ENCODE data around the gene CX3CR1.

CX3CR1 gene

DNA sequence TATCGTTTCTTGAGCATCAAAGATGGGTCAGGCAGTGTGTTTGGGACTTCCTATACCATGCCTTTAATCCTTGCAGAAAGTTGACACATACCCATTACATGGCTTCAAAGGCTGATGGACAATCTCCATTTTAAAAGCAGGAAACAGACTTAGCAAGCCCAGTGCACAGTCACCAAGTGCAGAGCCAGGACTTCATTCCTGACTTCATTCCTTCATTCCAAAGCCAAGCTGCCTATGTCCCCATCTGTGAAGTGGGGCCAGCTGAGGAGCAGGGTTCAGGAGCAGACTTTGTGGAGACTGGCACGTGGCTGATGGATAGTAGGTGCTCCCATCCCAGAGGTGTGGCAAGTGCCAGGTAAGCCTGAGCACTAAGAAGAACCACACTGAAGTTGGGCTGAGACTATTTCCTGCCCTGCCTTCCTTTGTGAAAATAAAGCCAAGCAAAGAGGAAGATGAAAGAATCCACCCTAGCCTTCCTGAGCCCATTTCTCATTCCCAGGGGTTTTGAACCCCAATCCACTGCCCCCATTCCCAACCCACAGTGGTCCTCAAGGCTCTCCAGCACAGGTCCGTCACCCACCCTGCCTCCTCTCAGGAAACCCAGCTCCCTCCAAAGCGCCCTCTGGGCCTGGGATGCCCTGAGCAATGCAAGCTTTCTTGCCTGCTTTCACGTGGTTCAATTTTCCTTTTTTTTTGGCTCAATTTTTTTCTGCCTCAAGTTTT, 1.8 kb downstream of the CX3CR1 start:
- Histone ChIP-seq H3F3A (ENCODE audit: insufficient read depth) (no peaks in the 10 kb centered on the region), H2AFZ (ENCODE audit: low read depth, low read length, severe bottlenecking) (no peak overlapping the region), H3K27ac (ENCODE audit: low read depth, low read length) (no peak overlapping the region), H3K9me3 (ENCODE audit: insufficient read depth, low read length) (no peaks in the 10 kb centered on the region), H3K79me2 (ENCODE audit: insufficient read depth, low read length) (no peaks in the 10 kb centered on the region), H4K20me1 (ENCODE audit: low read depth, low read length) (no peaks in the 10 kb centered on the region), H3K4me3 (ENCODE audit: insufficient read depth, low read length, poor library complexity, severe bottlenecking) (no peak overlapping the region), H3K4me2 (ENCODE audit: low read depth, low read length, poor library complexity, severe bottlenecking) (no peak overlapping the region), H3K27me3 (ENCODE audit: low read length) (no peaks in the 10 kb centered on the region), H3K36me3 (ENCODE audit: low read length) (no peaks in the 10 kb centered on the region), H3K9ac (ENCODE audit: low read length) (no peak overlapping the region), H3K9me2 (replicated peaks; ENCODE audit: insufficient read depth, low read length) (no peaks in the 10 kb centered on the region)
- TF ChIP-seq, protein P1, sequence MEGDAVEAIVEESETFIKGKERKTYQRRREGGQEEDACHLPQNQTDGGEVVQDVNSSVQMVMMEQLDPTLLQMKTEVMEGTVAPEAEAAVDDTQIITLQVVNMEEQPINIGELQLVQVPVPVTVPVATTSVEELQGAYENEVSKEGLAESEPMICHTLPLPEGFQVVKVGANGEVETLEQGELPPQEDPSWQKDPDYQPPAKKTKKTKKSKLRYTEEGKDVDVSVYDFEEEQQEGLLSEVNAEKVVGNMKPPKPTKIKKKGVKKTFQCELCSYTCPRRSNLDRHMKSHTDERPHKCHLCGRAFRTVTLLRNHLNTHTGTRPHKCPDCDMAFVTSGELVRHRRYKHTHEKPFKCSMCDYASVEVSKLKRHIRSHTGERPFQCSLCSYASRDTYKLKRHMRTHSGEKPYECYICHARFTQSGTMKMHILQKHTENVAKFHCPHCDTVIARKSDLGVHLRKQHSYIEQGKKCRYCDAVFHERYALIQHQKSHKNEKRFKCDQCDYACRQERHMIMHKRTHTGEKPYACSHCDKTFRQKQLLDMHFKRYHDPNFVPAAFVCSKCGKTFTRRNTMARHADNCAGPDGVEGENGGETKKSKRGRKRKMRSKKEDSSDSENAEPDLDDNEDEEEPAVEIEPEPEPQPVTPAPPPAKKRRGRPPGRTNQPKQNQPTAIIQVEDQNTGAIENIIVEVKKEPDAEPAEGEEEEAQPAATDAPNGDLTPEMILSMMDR (IDR thresholded peaks at IDR 0.05; ENCODE audit: insufficient read depth, low read length, poor library complexity, severe bottlenecking) = no peak
- no peak for TF ChIP-seq EZH2phosphoT487 (conservative IDR thresholded peaks at IDR 0.05; ENCODE audit: low read length)

DNA sequence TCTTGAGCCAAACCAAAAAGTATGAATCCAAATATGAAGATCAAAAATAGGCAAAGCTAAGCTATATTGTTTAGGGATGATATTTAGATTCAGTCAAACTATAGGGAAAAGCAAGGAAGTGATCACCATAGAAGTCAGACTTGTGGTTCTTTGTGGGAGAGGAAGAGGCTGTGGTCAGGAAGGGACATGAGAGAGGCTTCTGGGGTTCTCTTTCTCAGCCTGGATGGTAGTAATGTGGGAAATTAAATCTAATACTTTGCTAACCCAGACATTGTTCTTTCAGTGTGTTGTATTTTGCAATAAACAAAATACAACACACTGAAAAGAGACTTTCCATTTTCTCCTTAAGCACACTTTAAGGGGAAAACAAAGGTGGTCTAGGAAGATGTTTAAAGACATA, 3.1 kb downstream of the CX3CR1 start:
- H3K36me3 ChIP-seq (ENCODE audit: low read length) = no peaks in the 10 kb centered on the region
- H3K4me3 ChIP-seq (ENCODE audit: insufficient read depth, low read length, poor library complexity, severe bottlenecking) = no peak overlapping the region
- no peak overlapping the region for H3K9ac ChIP-seq (ENCODE audit: low read length)
- no peak overlapping the region for H2AFZ ChIP-seq (ENCODE audit: low read depth, low read length, severe bottlenecking)
- H3K4me2 ChIP-seq (ENCODE audit: low read depth, low read length, poor library complexity, severe bottlenecking) = no peak overlapping the region
- no peaks in the 10 kb centered on the region for H3K9me3 ChIP-seq (ENCODE audit: insufficient read depth, low read length)
- H3K79me2 ChIP-seq (ENCODE audit: insufficient read depth, low read length) = no peaks in the 10 kb centered on the region
- no peaks in the 10 kb centered on the region for H3F3A ChIP-seq (ENCODE audit: insufficient read depth)
- TF ChIP-seq, protein P1 (IDR thresholded peaks at IDR 0.05; ENCODE audit: insufficient read depth, low read length, poor library complexity, severe bottlenecking) = no peak
- TF ChIP-seq EZH2phosphoT487 (conservative IDR thresholded peaks at IDR 0.05; ENCODE audit: low read length) = no peak
- no peaks in the 10 kb centered on the region for H3K27me3 ChIP-seq (ENCODE audit: low read length)
- no peak overlapping the region for H3K27ac ChIP-seq (ENCODE audit: low read depth, low read length)
- no peaks in the 10 kb centered on the region for H4K20me1 ChIP-seq (ENCODE audit: low read depth, low read length)
- H3K9me2 ChIP-seq (replicated peaks; ENCODE audit: insufficient read depth, low read length) = no peaks in the 10 kb centered on the region

DNA sequence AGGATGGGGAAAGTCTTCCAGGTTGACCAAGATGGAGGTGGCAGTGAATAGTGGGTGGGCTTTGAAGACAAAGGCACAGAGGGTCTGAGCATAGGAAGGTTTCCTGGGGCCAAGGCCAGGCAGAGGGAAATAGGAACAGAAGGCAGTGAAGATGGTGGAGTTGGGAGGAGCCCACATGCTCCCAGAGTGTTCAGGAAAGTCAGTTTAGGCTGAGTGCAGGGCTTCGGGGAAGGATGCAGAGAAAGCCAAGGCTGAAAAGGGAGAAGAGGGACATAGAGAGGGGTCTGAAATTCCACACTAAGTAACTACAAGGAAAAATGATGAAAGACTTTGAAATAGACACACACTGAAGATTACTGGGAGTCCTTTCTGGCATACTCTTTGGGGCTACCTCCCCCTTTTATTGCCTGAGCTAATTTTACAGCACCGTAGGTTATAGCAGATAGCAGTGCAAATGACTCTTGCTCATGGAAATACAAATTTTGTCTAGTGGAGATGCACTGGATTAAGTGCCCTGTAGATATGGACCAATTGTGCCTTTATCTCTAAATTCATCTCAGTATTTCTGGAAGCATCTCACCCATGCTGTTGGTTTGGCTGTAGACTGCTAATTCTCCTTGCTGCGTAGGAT, 3.8 kb downstream of the CX3CR1 start:
- no peak for TF ChIP-seq EZH2phosphoT487 (conservative IDR thresholded peaks at IDR 0.05; ENCODE audit: low read length)
- TF ChIP-seq, protein P1 (IDR thresholded peaks at IDR 0.05; ENCODE audit: insufficient read depth, low read length, poor library complexity, severe bottlenecking) = no peak
- Histone ChIP-seq H3F3A (ENCODE audit: insufficient read depth) (no peaks in the 10 kb centered on the region), H3K4me2 (ENCODE audit: low read depth, low read length, poor library complexity, severe bottlenecking) (no peak overlapping the region), H3K27me3 (ENCODE audit: low read length) (no peaks in the 10 kb centered on the region), H3K79me2 (ENCODE audit: insufficient read depth, low read length) (no peaks in the 10 kb centered on the region), H4K20me1 (ENCODE audit: low read depth, low read length) (no peaks in the 10 kb centered on the region), H3K9me3 (ENCODE audit: insufficient read depth, low read length) (no peaks in the 10 kb centered on the region), H3K36me3 (ENCODE audit: low read length) (no peaks in the 10 kb centered on the region), H2AFZ (ENCODE audit: low read depth, low read length, severe bottlenecking) (no peak overlapping the region), H3K4me3 (ENCODE audit: insufficient read depth, low read length, poor library complexity, severe bottlenecking) (no peak overlapping the region), H3K9ac (ENCODE audit: low read length) (no peak overlapping the region), H3K9me2 (replicated peaks; ENCODE audit: insufficient read depth, low read length) (no peaks in the 10 kb centered on the region), H3K27ac (ENCODE audit: low read depth, low read length) (no peak overlapping the region)

Measured in SU-DHL-6 (cell line).